Activated B cell treated with CpG ODN at 0.5 μM for 24 hours (primary cell): ENCODE results near the gene SAMD13. TPM values are rescaled to one million over a fixed set of nuclear protein-coding genes. Genes with fewer than 3 reads are reported as not detected.

ENCODE experiments used
- ATAC-seq: fragments of 200-7000 bp; cut with Tn5 transposase; one replicate; pipeline ENCODE4 v1.10.0; 2021; ENCODE audit warnings: low read depth, mild to moderate bottlenecking, moderate library complexity
- CTCF ChIA-PET: fragments of 350-600 bp; sonication (Branson Sonifier 250); formaldehyde crosslinking; loops from one replicate; lab custom pipeline; 2021; ENCODE audit warnings: antibody characterized with exemption; lab: Charles Lee
- POLR2A ChIA-PET: fragments of 350-600 bp; sonication (Branson Sonifier 250); formaldehyde crosslinking; loops from one replicate; lab custom pipeline; 2021; ENCODE audit warnings: antibody characterized with exemption; lab: Charles Lee
- DNase-seq: peaks from one replicate; pipeline ENCODE4 v3.0.0; 2022
- H3K27ac Mint-ChIP-seq: one replicate; pipeline ENCODE4 v1.8.0; 2020; ENCODE audit warnings: mixed read lengths
- H3K27me3 Mint-ChIP-seq: one replicate; pipeline ENCODE4 v1.8.0; 2021; ENCODE audit warnings: mixed read lengths
- H3K36me3 Mint-ChIP-seq: one replicate; pipeline ENCODE4 v1.8.0; 2021; ENCODE audit warnings: low read depth, mixed read lengths
- H3K4me1 Mint-ChIP-seq: one replicate; pipeline ENCODE4 v1.8.0; 2021; ENCODE audit warnings: mixed read lengths
- H3K4me3 Mint-ChIP-seq: one replicate; pipeline ENCODE4 v1.8.0; 2020; ENCODE audit warnings: mild to moderate bottlenecking, mixed read lengths
- H3K9me3 Mint-ChIP-seq: one replicate; pipeline ENCODE4 v1.8.0; 2020; ENCODE audit warnings: mixed read lengths
- CTCF ChIP-seq: fragments of 200-600 bp; IDR thresholded peaks from one replicate; pipeline ENCODE4 v1.8.0; 2022; ENCODE audit warnings: antibody characterized with exemption, mild to moderate bottlenecking
- intact Hi-C: fragments of 100-400 bp; cut with micrococcal nuclease; formaldehyde crosslinking; loops from one replicate; pipeline ENCODE4 v1.15.1; 2024
- total RNA-seq: library from RNA; stranded (reverse); gene quantifications from 2 replicates; pipeline ENCODE4 v1.2.3, GENCODE V29; 2022

The SAMD13 gene
- total RNA-seq, 1 donor from 2014 or later = 0.18 TPM

GRCh38 chr1:84370831-84371394, 69.4 kb downstream of the SAMD13 start:
- TF ChIP-seq CTCF = no peak
- ChIA-PET POLR2A (no interaction called here), CTCF (no interaction called here)
- Mint-ChIP-seq H3K27ac (no peak overlapping the region), H3K4me3 (no peak overlapping the region), H3K36me3 (no peaks in the 10 kb centered on the region), H3K9me3 (no peaks in the 10 kb centered on the region), H3K4me1 (no peaks in the 10 kb centered on the region), H3K27me3 (peaks cover 3% of the 10 kb centered on the region)
- intact Hi-C loops = no loop called here
- no peak for DNase-seq
- no peak for ATAC-seq

- H3K27ac Mint-ChIP-seq = no peak overlapping the region
- CTCF ChIA-PET = no interaction called here
These were observed 72.1 kb downstream of the SAMD13 start for GRCh38 chr1:84373436-84374141.

GRCh38 chr1:84374991-84375696, 73.6 kb downstream of the SAMD13 start:
- ATAC-seq (no peak), DNase-seq (no peak)
- Mint-ChIP-seq H3K27ac (no peak overlapping the region), H3K27me3 (peaks cover 3% of the 10 kb centered on the region), H3K9me3 (no peaks in the 10 kb centered on the region), H3K36me3 (no peaks in the 10 kb centered on the region), H3K4me1 (no peaks in the 10 kb centered on the region), H3K4me3 (no peak overlapping the region)
- TF ChIP-seq CTCF = no peak
- intact Hi-C loops = no loop called here
- CTCF ChIA-PET = no interaction called here
- POLR2A ChIA-PET = no interaction called here

More at GRCh38 chr1:84373436-84374141, 72.1 kb downstream of the SAMD13 start:
- H3K4me1 Mint-ChIP-seq = no peaks in the 10 kb centered on the region
- no peaks in the 10 kb centered on the region for H3K9me3 Mint-ChIP-seq
- no peaks in the 10 kb centered on the region for H3K36me3 Mint-ChIP-seq
- ATAC-seq (no peak), DNase-seq (no peak)
- TF ChIP-seq CTCF = no peak
- POLR2A ChIA-PET = no interaction called here
- H3K27me3 Mint-ChIP-seq = peaks cover 3% of the 10 kb centered on the region
- no peak overlapping the region for H3K4me3 Mint-ChIP-seq
- intact Hi-C loops = no loop called here

GRCh38 chr1:84376000-84376910, 74.7 kb downstream of the SAMD13 start:
- Mint-ChIP-seq H3K27ac (no peak overlapping the region), H3K27me3 (peaks cover 3% of the 10 kb centered on the region), H3K36me3 (no peaks in the 10 kb centered on the region), H3K9me3 (no peaks in the 10 kb centered on the region), H3K4me1 (no peaks in the 10 kb centered on the region), H3K4me3 (no peak overlapping the region)
- POLR2A ChIA-PET = no interaction called here
- DNase-seq = no peak
- intact Hi-C loops = no loop called here
- no peak for TF ChIP-seq CTCF
- no peak for ATAC-seq
- CTCF ChIA-PET = no interaction called here
